NCI-H1417 (cell line): Measurements from ENCODE around the gene BICDL2.
A peak's percentile ranks its signal among the peaks of the same experiment; 100 is the strongest.
"Not testable (repeated sequence)": the region's sequence is repeated elsewhere in the genome, so short reads cannot be mapped to it uniquely, and the experiment has no call there.

Experiments
- DNase-seq, 3 experiments: peaks; one replicate each; lab custom pipeline; 2025; lab: John Stamatoyannopoulos, UW

The BICDL2 gene

DNA sequence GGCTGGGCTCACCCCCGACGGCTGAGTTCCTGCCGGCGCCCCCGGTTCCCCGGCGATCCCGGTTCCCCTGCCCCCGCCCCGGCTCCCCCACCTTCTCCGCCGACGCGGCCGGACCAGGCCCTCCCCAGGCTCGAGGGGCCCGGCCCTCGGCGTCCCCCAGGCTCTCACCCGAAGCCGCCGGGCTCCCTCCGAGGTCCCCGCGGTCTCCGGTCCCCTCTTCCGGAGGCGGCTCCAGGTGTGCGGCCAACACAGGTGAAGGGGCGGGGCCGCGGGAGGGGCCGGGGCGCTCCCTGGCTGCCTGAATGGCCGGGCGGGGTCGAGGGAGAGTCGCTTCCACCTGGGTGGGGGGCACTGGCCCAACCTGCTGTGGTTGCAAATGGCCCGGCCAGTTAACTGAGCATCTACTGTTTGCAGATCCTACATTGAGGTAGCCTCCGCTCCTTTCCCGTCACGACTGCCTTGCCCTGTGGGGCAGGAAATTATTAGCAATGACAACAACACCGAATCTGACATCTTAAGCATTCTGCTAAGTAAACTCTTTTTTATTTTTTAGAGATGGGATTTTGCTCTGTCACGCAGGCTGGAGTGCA is at the start of gene BICDL2:
TSS of gene BICDL2 (minus strand) at position 219 of the 590 bp plus-strand sequence. CDS start 1,448 bp downstream, outside the sequence.
- peak in 2 of 3 experiments; percentile 31 to 51 for DNase-seq

DNA sequence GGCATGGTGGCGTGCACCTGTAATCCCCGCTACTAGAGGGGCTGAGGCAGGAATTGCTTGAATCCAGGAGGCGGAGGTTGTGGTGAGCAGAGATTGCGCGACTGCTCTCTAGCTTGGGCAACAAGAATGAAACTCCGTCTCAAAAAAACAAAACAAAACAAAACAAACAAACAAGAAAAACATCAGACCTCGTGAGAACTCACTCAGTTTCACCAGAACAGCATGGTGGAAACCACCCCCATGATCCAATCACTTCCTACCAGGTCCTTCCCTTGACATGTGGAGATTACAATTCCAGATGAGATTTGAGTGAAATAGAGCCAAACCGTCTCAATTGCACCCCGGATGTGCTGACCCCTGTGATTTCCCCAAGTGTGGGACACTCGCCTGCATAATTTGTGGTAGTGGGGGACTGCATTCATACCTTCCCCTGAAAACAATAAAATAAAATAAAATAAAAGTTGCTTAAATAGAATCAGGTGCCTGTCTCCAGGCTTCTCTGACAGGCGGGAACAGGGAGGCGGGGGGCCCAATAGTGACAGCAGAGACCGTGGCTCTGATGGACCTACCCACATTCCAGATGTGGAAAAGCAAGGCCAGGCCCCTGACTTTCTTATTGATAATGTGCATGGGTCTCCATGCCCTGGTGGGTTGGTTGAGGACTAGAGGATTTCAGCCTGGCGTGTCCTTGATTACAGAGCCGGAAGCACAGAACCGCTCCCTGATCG is 49.3 kb upstream of the BICDL2 start:
- DNase-seq, result no peak

GRCh38 chr16:3084969-3085670 is 48.4 kb upstream of the BICDL2 start:
- no peak for DNase-seq

- DNase-seq, result no peak
Measured at GRCh38 chr16:3084491-3084890, 47.7 kb upstream of the BICDL2 start.

- DNase-seq, result not testable (repeated sequence)
Measured at GRCh38 chr16:3083408-3083807, 46.7 kb upstream of the BICDL2 start.

GRCh38 chr16:3081957-3082356 is 45.2 kb upstream of the BICDL2 start:
- not testable (repeated sequence) for DNase-seq

- DNase-seq, result no peak
Measured at GRCh38 chr16:3080024-3080423, 43.3 kb upstream of the BICDL2 start.

GRCh38 chr16:3076577-3076976 is 39.8 kb upstream of the BICDL2 start:
- no peak for DNase-seq

- not testable (repeated sequence) for DNase-seq
Measured at GRCh38 chr16:3075946-3076345, 39.2 kb upstream of the BICDL2 start.

GRCh38 chr16:3075523-3075915 is 38.8 kb upstream of the BICDL2 start:
- DNase-seq, result no peak

- no peak for DNase-seq
Measured at GRCh38 chr16:3074860-3075522, 38.2 kb upstream of the BICDL2 start.

DNA sequence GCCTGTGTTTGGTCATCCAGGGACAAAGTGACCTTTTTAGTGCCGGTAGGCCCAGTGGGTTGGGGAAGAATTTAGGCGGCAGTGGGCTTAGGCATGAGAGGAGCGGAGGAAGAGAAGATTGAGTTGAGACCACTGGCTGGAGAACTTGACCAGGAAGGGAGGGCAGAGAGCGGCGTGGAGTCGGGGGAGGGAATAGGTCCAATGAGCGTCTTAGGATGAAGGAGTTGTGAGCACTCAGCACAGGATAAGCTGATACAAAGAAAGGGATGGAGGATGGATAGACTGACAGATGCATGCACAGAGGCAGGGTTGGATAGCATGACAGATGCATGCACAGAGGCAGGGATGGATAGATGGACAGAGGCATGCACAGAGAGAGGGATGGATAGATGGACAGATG is 36.7 kb upstream of the BICDL2 start:
- no peak for DNase-seq

DNA sequence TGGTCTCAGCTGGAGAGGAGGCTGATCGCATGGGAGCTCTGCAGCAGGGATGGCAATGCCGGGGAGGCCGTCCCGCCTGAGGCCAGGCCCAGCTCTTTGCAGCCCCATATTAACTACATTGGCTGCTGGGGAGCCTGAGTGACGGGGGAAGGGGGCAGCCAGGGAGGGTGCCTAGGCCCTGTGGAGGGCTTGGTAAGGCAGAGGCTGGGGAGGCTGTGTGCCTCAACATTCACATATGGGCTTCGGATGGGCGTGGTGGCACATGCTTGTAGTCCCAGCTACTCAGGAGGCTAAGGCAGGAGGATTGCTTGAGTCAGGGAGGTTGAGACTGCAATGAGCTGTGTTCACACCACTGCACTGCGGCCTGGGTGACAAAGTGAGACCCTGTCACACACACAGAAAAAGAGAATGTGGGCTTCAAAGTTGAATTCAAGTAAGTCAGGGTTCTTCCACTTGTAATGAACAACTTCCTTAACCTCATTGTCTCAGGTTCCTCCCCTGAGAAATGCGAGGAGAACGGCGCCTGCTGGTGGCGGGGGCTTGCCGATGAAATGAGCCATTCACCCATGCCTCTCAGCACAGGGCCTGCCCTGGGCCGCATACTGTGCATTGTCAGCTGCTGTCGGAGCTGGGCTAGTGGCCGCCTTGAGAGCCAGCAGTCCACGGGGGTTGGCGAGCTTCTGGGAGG is 36.0 kb upstream of the BICDL2 start:
- not testable (repeated sequence) for DNase-seq

DNA sequence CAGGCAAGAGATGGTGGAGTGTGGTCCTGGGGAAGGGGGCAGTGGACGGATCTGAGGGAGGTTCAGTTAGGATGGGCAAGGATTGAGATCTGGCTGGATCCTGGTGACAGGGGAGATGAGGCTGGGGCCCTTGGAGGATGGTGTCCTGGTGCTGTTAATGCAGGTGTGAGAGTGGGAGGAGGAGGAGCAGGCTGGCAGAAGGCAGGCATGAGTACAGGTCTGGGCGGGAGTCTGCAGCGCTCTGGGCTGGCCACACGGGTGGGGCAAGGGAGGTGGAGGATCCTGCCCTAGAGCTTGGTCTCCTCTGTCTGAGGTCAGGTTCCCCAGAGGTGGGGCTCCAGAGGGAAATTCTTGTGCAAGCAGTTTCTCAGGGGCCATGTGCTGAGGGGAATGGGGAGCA is 35.4 kb upstream of the BICDL2 start:
- not testable (repeated sequence) for DNase-seq

DNA sequence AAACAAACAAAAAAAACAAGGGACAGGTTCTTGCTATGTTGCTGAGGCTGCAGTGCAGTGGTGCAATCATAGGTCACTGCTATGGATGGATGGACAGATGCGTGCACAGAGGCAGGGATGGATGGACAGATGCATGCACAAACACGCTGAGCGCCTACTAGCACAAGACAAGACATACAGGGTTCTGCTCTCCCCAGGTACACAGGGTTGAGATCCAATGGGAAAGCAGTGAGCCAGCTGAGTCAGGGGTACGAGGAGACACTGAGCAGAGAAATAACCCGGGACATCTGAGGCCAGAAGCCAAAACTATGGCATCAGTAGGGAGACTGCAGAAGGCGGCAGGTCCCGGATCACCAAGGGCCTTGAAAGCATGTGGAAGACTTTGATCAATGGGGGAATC is 34.9 kb upstream of the BICDL2 start:
- no peak for DNase-seq

DNA sequence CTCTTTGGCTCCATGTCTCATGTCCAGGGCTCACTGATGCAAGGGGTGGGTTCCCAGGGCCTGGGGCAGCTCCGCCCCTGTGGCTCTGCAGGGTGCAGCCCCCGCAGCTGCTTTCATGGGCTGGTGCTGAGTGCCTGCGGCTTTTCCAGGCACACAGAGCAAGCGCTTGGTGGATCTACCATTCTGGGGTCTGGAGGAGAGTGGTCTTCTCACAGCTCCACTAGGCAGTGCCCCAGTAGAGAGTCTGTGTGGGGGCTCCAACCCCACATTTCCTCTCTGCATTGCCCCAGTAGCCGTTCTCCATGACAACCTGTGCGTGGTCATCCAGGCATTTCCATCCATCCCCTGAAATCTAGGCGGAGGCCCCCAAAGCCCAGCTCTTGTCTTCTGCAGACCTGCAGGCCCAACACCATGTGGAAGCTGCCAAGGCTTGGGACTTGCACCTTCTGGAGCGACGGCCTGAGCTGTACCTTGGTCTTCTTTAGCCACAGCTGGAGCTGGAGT is 33.9 kb upstream of the BICDL2 start:
- no peak for DNase-seq

- not testable (repeated sequence) for DNase-seq
Measured at GRCh38 chr16:3069146-3069545, 32.4 kb upstream of the BICDL2 start.

GRCh38 chr16:3068487-3068886 is 31.7 kb upstream of the BICDL2 start:
- no peak for DNase-seq

DNA sequence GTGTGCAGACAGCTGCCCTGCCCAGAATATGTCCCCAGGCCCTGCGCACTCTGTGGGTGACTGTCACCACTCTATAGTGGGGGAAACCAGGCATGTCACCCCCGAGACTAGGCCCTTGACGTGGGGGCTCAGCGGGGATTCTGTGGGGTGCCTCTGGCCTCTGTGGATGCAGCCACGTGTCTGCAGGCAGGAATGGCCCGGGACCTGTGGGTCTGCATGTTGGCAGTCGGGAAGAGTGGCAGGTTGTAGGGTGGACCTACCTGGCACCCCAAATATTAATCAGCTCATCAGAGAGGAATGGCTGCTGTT is 29.6 kb upstream of the BICDL2 start:
- DNase-seq, result no peak

DNA sequence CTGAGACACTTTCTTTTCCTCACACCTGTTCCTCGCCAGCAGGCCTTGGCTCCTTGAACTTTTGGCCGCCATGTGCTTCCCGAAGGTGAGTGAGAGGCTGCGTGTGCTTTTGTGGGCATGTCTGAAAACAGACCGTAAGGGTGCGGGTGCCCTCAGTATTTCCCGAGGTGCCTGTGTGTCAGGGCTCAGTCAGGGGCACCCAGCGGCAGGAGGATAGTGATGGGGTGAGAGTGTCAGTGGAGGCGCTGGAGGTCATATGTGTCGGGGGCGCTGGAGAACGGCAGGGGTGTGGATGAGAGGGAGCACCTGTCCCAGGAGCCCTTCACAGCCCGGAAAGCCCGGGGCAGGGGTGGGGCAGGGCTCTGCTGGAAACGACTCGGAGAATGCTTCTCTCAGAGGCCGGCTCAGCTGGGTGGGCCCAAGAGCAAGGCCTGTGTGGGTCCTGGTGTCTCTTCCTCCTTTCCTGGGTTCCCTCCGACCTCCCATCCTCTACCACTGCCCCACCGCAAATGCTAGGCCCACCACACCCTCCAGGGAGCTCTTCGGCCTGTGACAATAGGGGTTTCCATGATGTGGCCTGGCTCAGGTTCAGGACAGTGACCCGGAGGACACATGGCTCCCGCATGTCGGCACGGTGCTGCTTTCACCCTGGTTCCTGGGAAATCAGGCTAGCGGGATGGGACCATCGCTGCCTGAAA is 29.1 kb upstream of the BICDL2 start:
- DNase-seq, result no peak

GRCh38 chr16:3065069-3065741 is 28.5 kb upstream of the BICDL2 start, which contains the start of gene IL32:
TSS of gene IL32 (plus strand) at chr16:3065640. CDS start at chr16:3065812, 172 bp downstream.
- DNase-seq, result no peak
